GM12878 (cell line): ENCODE measurements around the gene TXNIP. TPM values are rescaled to one million over a fixed set of nuclear protein-coding genes. Genes with fewer than 3 reads are reported as not detected.

ENCODE experiments used
- CEBPZ ChIP-seq: fragments of 150-350 bp; IDR thresholded peaks from 2 replicates; pipeline ENCODE4 v1.6.1; 2016; ENCODE audit warnings: low read depth, low read length
- ZBTB11 ChIP-seq: fragments of 450-650 bp; formaldehyde crosslinking; IDR thresholded peaks from 2 replicates; pipeline ENCODE4 v1.5.0; 2022; ENCODE audit warnings: mild to moderate bottlenecking, missing genetic modification characterization
- polyA plus RNA-seq, 11 experiments: library from polyadenylated mRNA; depleted of rRNA in 4 of 11; unstranded in 6 of 11; stranded (reverse) in 5 of 11; fragments of >200 nt; fragmentation: Nextera tagmentation in 4 of 11; fragmentation: Illumina TruSeq in 1 of 11; extraction: Ambion mirVana in 4 of 11; extraction: Trizol in 1 of 11; gene quantifications; 1 replicate in 1 of 11; 2 replicates in 10 of 11; pipeline versions ENCODE4 v1.2.1 to v1.2.3, GENCODE V29; 2011 to 2016; ENCODE audit warnings: inconsistent platforms in 2 of 11, missing spikeins in 2 of 11, low read depth in 1 of 11
- total RNA-seq, 4 experiments: library from RNA; depleted of rRNA in 3 of 4; stranded (reverse); fragments of >200 nt in 3 of 4; fragmentation: Illumina TruSeq in 1 of 4; extraction: Trizol in 1 of 4; gene quantifications; 2 replicates each; pipeline versions ENCODE4 v1.2.1 to v1.2.3, GENCODE V29; 2013 to 2021

The TXNIP gene
- total and polyA plus RNA-seq, 10 of the 15 experiments (the other 5 are each of a cell fraction or from before 2014, with no cell fraction given): 48.7 to 133 (median 107) TPM

- TF ChIP-seq CEBPZ: no peak
- no peak for TF ChIP-seq ZBTB11 (CRISPR knock-in tag)
Observed at GRCh38 chr1:145997016-145997717, 788 bp upstream of the TXNIP start (continued).
